Calu3 (cell line): ENCODE measurements around the gene VANGL1. TPM values are rescaled to one million over a fixed set of nuclear protein-coding genes. Genes with fewer than 3 reads are reported as not detected.

ENCODE experiments used
- BruUV-seq: library from RNA; stranded (reverse); fragments of 400-500 nt; replicated peaks from 2 replicates; lab custom pipeline; 2021; lab: Mats Ljungman, UMichigan
- CTCF ChIA-PET: fragments of 300-600 bp; sonication (Branson Sonifier 250); formaldehyde crosslinking; loops from one replicate; lab custom pipeline; 2022; ENCODE audit warnings: antibody characterized with exemption; lab: Charles Lee
- DNase-seq: peaks from one replicate; pipeline ENCODE4 v3.0.0; 2022
- H3K27ac Mint-ChIP-seq: one replicate; pipeline ENCODE4 v1.8.0; 2022; ENCODE audit warnings: mixed read lengths; ENCODE audit not compliant: unreplicated experiment
- H3K27me3 Mint-ChIP-seq: one replicate; pipeline ENCODE4 v1.8.0; 2022; ENCODE audit warnings: mixed read lengths; ENCODE audit not compliant: unreplicated experiment
- H3K36me3 Mint-ChIP-seq: one replicate; pipeline ENCODE4 v1.8.0; 2022; ENCODE audit warnings: mild to moderate bottlenecking, moderate library complexity, mixed read lengths; ENCODE audit not compliant: insufficient read depth, unreplicated experiment
- H3K4me1 Mint-ChIP-seq: one replicate; pipeline ENCODE4 v1.8.0; 2022; ENCODE audit warnings: mild to moderate bottlenecking, low read depth, mixed read lengths; ENCODE audit not compliant: unreplicated experiment
- H3K4me3 Mint-ChIP-seq: one replicate; pipeline ENCODE4 v1.8.0; 2022; ENCODE audit warnings: mild to moderate bottlenecking, low read depth, moderate library complexity, mixed read lengths; ENCODE audit not compliant: unreplicated experiment
- H3K9me3 Mint-ChIP-seq: one replicate; pipeline ENCODE4 v1.8.0; 2022; ENCODE audit warnings: low read depth, mixed read lengths; ENCODE audit not compliant: unreplicated experiment
- CTCF ChIP-seq: fragments of 200-600 bp; IDR thresholded peaks from one replicate; pipeline ENCODE4 v1.8.0; 2022; ENCODE audit warnings: antibody characterized with exemption; ENCODE audit not compliant: unreplicated experiment
- intact Hi-C: fragments of 100-400 bp; cut with micrococcal nuclease; formaldehyde crosslinking; loops from one replicate; pipeline ENCODE4 v1.10.0; 2022; ENCODE audit not compliant: unreplicated experiment
- total RNA-seq: library from RNA; stranded (reverse); gene quantifications from 2 replicates; pipeline ENCODE4 v1.2.3, GENCODE V29; 2022

VANGL1 gene
- total RNA-seq, 1 experiment from 2014 or later: 22.4 TPM

DNA sequence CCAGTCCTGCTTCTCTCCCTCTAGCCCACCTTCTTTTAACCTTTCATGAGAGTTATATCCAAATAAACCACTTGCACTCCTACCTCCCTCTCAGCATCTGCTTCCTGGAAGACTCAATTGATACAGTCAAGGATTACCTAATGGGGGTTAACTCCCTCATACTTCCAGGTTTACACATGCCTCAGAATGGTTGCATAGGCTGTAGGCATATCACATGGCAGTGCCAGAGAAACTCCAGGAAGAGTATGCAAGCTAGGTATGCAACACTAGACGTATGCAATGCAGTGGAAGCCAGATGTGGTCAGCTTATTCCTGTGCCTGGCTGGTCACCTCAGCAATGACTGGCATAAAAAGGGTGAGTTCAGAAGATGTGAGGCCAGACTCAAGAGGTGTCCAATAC lies 32.7 kb upstream of the VANGL1 start:
- H3K4me3 Mint-ChIP-seq: no peak overlapping the region
- peaks cover 15% of the 10 kb centered on the region for H3K4me1 Mint-ChIP-seq
- no peak for TF ChIP-seq CTCF
- H3K36me3 Mint-ChIP-seq: peaks cover 7% of the 10 kb centered on the region
- peaks cover 2% of the 10 kb centered on the region for H3K9me3 Mint-ChIP-seq
- CTCF ChIA-PET: interaction anchor here (0.6 to 2.4 kb wide), 7 partner anchors 13 to 1775 kb away, joined by 3 to 31 read pairs (median 5); no protein-coding TSS in a partner anchor
- H3K27ac Mint-ChIP-seq: no peak overlapping the region
- BruUV-seq: no TSS peak
- intact Hi-C loops: loop anchor here (2.0 kb wide), 2 partner anchors 98 to 106 kb away; no protein-coding TSS in a partner anchor
- H3K27me3 Mint-ChIP-seq: no peaks in the 10 kb centered on the region
- no peak for DNase-seq

GRCh38 chr1:115613767-115614166 lies 28.0 kb upstream of the VANGL1 start:
- no TSS peak for BruUV-seq
- Mint-ChIP-seq H3K36me3 (no peaks in the 10 kb centered on the region), H3K27ac (no peak overlapping the region), H3K4me3 (no peak overlapping the region), H3K4me1 (peaks cover 6% of the 10 kb centered on the region), H3K27me3 (no peaks in the 10 kb centered on the region), H3K9me3 (no peaks in the 10 kb centered on the region)
- TF ChIP-seq CTCF: no peak
- intact Hi-C loops: no loop called here
- CTCF ChIA-PET: no interaction called here
- DNase-seq: no peak

DNA sequence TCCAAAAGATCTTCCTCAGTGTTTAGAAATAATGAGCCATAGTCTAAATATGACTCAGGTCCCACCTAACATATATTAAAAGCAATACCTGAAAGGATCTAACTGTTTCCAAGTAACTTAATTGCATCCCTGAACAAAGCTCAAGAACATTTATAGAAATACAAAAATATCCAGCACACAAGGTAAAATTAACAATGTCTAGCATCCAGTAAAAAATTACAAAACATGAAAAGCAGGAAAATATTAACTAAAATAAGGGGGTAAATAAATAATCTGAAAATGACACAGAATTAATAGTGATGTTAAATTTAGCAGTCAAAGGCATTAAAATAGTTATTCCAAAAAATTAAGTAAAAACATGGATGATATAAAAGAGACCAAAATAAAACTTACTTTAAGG lies 21.3 kb upstream of the VANGL1 start:
- intact Hi-C loops: no loop called here
- H3K9me3 Mint-ChIP-seq: peaks cover 3% of the 10 kb centered on the region
- no peaks in the 10 kb centered on the region for H3K4me1 Mint-ChIP-seq
- H3K27ac Mint-ChIP-seq: no peak overlapping the region
- CTCF ChIA-PET: no interaction called here
- no TSS peak for BruUV-seq
- DNase-seq: no peak
- no peak for TF ChIP-seq CTCF
- H3K36me3 Mint-ChIP-seq: no peaks in the 10 kb centered on the region
- H3K4me3 Mint-ChIP-seq: no peak overlapping the region
- H3K27me3 Mint-ChIP-seq: no peaks in the 10 kb centered on the region

DNA sequence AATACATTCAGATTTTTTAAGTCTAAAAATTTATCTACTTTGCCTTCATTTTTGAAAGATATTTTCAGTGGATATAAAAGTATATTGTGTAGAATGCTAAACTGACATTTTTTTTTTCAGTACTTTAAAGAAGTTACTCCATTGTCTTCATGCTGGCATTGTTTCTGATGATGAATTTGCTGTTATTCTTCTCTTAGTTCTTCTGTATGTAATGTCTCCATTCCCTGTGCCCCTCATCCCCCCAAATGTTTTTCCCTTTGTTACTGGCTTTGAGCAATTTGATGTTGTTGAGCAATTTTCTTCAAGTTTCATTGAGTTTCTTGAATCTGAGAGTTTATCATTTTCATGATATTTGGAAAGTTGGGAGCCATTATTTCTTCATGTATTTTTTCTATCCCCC lies 20.8 kb upstream of the VANGL1 start:
- Mint-ChIP-seq H3K36me3 (no peaks in the 10 kb centered on the region), H3K4me1 (no peaks in the 10 kb centered on the region), H3K27me3 (no peaks in the 10 kb centered on the region), H3K9me3 (peaks cover 3% of the 10 kb centered on the region), H3K4me3 (no peak overlapping the region), H3K27ac (no peak overlapping the region)
- BruUV-seq: no TSS peak
- intact Hi-C loops: no loop called here
- DNase-seq: no peak
- CTCF ChIA-PET: no interaction called here
- TF ChIP-seq CTCF: no peak
